Measurements from ENCODE around the gene GBA3.

GRCh38 chr4:22712105-22712504 is 19.4 kb downstream of the GBA3 start:
- TF ChIP-seq EZH2phosphoT487 (IDR thresholded peaks at IDR 0.05; ENCODE audit: low read depth) (no peak), CTCF (IDR thresholded peaks at IDR 0.05; ENCODE audit: low read depth, low read length) (no peak)
